Measurements from ENCODE around the gene NDUFS5. TPM values are rescaled to one million over a fixed set of nuclear protein-coding genes. Genes with fewer than 3 reads are reported as not detected.
"Not testable (repeated sequence)": the region's sequence is repeated elsewhere in the genome, so short reads cannot be mapped to it uniquely, and the experiment has no call there.

Gene NDUFS5
- polyA plus RNA-seq, result 312 TPM

DNA sequence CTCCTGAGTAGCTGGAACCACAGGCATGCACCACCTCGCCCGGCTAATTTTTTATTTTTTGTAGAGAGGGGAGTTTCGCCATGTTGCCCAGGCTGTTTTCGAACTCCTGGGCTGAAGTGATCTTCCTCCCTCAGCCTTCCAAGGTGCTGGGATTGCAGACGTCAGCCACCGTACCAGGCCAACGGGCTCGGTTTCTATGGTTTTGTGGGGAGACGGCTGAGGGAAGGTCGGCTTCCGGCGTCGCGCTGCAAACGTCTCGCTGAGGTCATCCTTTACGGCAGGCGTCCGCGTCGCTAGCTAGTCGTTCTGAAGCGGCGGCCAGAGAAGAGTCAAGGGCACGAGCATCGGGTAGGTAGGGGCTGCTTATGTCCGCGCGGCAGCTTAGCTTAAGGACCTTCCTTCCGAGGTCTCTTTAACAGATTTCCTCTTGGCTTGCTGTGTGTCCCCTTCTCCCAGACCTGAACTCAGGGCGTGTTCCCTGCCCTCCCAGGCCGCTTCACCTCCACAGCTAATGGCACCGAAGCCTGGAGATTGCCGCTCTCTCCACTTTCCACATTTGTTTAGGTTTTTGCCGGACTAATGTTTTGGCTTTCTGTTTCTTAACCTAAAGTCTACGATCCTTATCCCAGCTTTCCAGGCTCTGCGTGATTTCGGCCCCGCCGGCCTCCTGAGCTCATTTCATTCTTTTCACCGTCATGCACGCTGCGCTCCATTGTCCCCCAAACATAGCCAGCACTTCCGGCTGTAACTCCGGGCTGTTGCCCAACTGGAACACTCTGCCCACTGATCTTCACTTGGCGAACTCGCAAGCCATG is at the start of gene NDUFS5:
TSS of gene NDUFS5 (plus strand) at position 300 of the 815 bp plus-strand sequence. CDS start 2,375 bp downstream, outside the sequence.
- Mint-ChIP-seq H3K4me1 (peaks cover 11 to 17% (median 13%) of the 10 kb centered on the region in 3 donors), H3K27me3 (no peaks in the 10 kb centered on the region), H3K27ac (peak within 1 kb of the TSS; percentile 88 to 100 (median 96)), H3K36me3 (no peaks in the 10 kb centered on the region), H3K9me3 (no peaks in the 10 kb centered on the region), H3K4me3 (peak within 1 kb of the TSS; percentile 95 to 100 (median 96))

DNA sequence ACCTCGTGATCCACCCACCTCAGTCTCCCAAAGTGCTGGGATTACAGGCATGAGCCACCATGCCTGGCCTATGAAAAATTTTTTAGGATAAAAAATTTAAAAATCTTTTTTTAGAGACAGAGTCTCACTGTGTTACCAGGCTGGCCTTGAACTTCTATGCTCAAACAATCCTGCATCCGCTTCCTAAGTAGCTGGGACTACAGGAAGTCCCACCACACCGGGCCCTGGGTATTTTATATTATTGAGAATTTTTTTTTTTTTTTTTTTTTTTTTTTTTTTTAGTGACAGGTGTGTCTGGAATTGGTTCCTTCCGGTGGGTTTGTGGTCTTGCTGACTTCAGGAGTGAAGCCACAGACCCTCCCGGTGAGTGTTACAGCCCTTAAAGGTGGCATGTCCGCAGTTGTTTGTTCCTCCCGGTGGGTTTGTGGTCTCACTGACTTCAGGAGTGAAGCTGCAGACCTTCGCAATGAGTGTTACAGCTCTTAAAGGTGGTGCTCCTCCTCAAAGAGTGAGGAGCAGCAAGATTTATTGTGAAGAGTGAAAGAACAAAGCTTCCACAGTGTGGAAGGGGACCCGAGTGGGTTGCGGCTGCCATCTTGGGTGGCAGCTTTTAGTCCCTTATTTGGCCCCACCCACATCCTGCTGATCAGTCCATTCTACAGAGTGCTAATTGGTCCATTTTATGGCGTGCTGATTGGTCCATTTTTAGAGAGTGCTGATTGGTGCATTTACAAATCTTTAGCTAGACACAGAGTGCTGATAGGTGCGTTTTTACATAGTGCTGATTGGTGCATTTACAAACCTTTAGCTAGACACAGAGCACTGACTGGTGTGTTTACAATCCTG is 48.5 kb upstream of the NDUFS5 start:
- not testable (repeated sequence) for H3K4me3 Mint-ChIP-seq, H3K9me3 Mint-ChIP-seq, H3K27ac Mint-ChIP-seq, H3K27me3 Mint-ChIP-seq, H3K36me3 Mint-ChIP-seq, H3K4me1 Mint-ChIP-seq

DNA sequence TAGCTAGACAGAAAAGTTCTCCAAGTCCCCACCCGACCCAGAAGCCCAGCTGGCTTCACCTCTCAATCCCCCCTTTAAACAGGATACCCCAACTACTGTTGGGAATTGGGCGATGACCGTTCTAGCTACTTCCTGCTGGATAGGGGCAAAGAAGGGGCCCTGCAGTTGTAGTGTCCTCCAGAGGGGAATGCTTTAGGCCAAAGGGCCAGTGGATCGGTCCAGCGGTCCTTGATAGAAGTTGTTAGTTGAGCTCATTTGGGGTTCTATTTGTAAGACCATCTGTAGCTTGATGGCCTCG is 48.0 kb upstream of the NDUFS5 start:
- not testable (repeated sequence) for H3K4me3 Mint-ChIP-seq, H3K9me3 Mint-ChIP-seq, H3K27me3 Mint-ChIP-seq, H3K36me3 Mint-ChIP-seq, H3K4me1 Mint-ChIP-seq, H3K27ac Mint-ChIP-seq

DNA sequence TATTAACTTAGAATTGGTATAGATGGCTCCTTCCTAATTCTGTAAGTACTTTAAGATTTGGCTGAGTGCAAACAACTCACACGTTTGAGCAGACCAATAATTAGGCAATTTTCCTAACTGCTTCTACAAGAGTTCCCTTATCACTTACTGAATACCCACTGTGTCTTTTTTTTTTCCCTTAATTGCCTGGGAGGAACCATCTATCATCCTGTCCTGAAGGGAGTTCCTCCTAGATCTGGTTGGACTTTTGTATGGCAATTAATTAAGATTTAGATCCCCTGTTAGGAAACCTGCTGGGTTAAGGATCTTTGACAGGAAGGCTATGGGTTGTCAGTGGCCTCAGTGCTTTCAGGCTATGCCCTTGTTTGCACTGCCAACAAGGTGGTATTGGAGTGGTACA is 46.8 kb upstream of the NDUFS5 start:
- not testable (repeated sequence) for H3K27ac Mint-ChIP-seq, H3K4me3 Mint-ChIP-seq, H3K9me3 Mint-ChIP-seq, H3K36me3 Mint-ChIP-seq, H3K4me1 Mint-ChIP-seq, H3K27me3 Mint-ChIP-seq

DNA sequence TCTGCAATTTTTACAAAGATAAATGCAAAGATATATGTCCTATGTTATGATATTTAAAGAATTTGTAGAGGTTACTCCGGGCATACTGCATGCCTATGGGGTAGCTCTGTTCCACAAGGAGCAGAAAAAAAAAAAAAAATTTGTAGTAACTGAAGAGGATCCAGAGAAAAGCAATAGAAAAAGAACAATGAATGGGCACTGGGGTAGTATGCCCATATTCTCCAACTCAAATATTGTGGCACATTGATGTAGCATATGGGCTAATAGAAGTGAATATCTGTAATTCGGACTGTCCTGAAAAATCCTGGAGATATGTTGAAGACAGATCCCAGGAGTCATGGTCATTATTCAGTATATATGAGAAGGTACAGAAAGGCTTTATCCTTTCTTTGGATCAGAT is 36.2 kb upstream of the NDUFS5 start:
- peak overlapping the region; percentile 83 to 95 (median 85) for H3K4me3 Mint-ChIP-seq
- H3K36me3 Mint-ChIP-seq, result peaks cover 3% of the 10 kb centered on the region
- peaks cover 17 to 23% (median 22%) of the 10 kb centered on the region in 3 donors for H3K4me1 Mint-ChIP-seq
- H3K27me3 Mint-ChIP-seq, result peaks cover 4% of the 10 kb centered on the region
- peak overlapping the region; percentile 88 to 94 (median 89) for H3K27ac Mint-ChIP-seq
- H3K9me3 Mint-ChIP-seq, result no peaks in the 10 kb centered on the region

DNA sequence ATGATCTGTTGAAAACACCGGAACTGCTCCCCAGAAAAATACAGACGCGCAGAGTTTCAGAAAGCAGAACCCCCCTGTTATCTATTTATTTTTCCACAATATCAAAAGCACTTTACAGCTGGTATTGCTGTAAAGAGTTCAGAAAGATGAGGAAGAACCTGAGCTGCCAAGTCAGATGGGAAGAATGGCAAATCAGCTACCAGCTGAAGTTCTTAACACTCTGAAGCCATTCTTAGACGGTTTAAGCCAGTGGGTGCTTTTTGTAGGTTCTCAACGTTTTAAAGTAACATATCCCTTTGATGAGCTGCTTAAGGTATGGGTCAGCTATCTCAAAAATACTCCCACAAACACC is 35.8 kb upstream of the NDUFS5 start:
- Mint-ChIP-seq H3K9me3 (no peaks in the 10 kb centered on the region), H3K4me3 (peak overlapping the region; percentile 83 to 95 (median 85)), H3K27ac (peak overlapping the region; percentile 88 to 94 (median 89)), H3K4me1 (peaks cover 19 to 26% (median 25%) of the 10 kb centered on the region in 3 donors), H3K27me3 (peaks cover 3% of the 10 kb centered on the region), H3K36me3 (peaks cover 3% of the 10 kb centered on the region)

DNA sequence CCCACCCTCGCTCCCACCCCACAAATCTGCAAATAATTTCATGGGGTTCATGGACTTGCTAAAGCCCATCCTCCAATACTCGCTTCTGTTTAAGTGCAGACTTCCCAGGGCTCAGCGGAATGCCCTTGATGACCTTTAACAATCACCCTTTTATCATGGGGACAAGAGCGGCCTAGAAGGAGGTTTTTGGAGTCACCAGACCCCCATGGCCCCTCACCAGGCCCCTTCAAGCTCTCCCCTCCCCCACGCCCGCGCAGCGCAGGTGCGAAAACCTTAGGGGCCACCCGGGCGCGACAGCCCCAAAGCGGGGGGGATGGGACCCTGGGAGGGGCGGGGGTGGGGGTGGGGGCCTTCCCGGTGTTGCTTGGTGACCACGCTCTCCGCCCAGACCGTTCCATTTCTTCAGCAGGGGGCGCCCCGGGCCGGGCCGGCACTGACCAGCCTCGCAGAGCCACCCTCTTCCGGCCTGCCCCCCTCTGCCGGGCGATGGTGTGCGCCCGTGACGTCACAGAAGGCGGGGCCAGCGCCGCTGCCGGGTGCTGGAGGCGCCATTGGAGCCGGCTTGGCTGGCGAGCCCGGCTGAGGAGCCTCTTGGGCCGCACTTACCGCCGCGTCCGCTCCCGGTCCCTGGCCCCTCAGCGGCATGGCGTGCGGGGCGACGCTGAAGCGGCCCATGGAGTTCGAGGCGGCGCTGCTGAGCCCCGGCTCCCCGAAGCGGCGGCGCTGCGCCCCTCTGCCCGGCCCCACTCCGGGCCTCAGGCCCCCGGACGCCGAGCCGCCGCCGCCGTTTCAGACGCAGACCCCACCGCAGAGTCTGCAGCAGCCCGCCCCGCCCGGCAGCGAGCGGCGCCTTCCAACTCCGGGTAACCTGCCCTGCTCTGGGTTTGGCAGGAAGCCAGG is 35.2 kb upstream of the NDUFS5 start, which contains the start of gene AKIRIN1:
TSS of gene AKIRIN1 (plus strand) at position 539 of the 900 bp plus-strand sequence. CDS start at position 644, 105 bp downstream.
- Mint-ChIP-seq H3K4me1 (peaks cover 24 to 29% (median 27%) of the 10 kb centered on the region in 3 donors), H3K27ac (peak within 1 kb of the TSS; percentile 88 to 94 (median 89)), H3K36me3 (peaks cover 3% of the 10 kb centered on the region), H3K4me3 (peak within 1 kb of the TSS; percentile 83 to 95 (median 89)), H3K27me3 (no peaks in the 10 kb centered on the region), H3K9me3 (no peaks in the 10 kb centered on the region)

DNA sequence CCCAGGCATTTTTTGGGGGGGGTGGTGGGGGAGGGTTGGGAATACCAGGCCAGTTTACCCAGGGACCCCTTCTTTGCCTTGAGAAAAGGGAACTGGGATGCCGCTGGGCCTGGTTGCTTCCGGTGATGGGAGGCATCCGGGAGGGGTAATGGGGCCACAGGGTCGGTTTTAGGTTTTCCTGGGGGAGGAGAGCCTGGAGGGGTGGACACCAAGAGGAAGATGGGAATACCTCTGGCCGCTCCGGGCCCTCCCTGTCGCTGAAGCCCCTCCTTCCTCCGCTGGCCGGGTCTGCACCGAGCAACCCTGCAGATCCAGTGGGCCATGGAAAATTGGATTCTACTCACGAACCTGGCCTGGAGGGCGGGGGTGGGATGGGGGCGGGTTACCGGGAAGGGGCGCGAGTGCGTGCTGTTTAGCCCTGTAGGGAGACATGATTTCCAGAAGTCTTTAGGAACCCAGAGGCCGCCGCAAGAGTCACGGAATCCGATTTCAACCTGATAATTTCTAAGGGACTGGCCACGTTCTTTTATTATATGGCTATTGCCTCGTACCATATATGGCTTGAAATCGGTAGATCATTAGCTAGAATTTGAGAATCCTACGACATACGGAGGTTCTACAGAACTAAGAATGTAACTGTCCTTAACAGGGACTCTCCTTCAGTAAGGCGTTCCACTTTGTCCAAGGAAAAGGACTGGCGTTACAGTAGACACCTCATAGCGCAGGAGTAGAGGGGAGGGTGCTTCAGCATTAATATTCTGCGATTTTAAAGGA is 34.3 kb upstream of the NDUFS5 start:
- no peaks in the 10 kb centered on the region for H3K9me3 Mint-ChIP-seq
- peaks cover 27 to 33% (median 31%) of the 10 kb centered on the region in 3 donors for H3K4me1 Mint-ChIP-seq
- peaks cover 3% of the 10 kb centered on the region for H3K36me3 Mint-ChIP-seq
- H3K4me3 Mint-ChIP-seq, result peak overlapping the region; percentile 83 to 95 (median 89)
- H3K27ac Mint-ChIP-seq, result peak overlapping the region; percentile 71 to 79 (median 76)
- no peaks in the 10 kb centered on the region for H3K27me3 Mint-ChIP-seq

DNA sequence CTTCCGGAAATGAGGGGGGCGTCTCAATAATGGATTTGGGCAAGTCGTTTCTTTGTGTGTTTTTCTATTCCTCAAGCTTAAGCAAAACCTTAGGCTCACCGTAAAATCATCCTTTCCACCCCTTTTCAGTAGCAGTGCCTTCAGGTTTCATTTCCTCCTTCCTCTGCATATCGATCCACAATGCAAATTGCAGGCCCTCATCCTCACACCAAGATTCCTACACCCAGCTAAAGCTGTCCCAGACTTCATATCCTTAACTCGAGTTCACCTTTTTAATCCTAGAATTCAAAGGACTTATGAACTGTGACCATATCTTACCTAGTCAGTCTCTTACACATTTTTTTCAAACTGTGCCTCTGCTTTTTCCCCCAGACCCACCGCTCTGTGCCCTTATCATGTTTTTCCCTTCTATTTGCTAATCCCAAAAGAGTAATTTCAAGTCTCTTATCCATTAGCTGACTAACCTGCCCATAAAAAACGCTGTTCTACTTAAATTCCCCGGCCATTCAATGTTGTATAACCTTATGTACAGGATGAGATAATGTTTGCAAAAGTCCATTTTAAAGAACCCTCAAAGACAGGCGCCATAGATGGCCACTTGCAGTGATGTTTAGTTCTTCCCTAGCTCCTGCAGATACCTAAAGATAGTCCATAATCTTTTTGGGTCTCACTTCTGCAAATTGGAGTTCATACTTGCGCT is 33.6 kb upstream of the NDUFS5 start:
- Mint-ChIP-seq H3K27me3 (no peaks in the 10 kb centered on the region), H3K4me3 (peak overlapping the region; percentile 83 to 95 (median 89)), H3K36me3 (peaks cover 3% of the 10 kb centered on the region), H3K4me1 (peaks cover 27 to 40% (median 36%) of the 10 kb centered on the region in 3 donors), H3K9me3 (no peaks in the 10 kb centered on the region), H3K27ac (peak overlapping the region; percentile 71 to 79 (median 76))

DNA sequence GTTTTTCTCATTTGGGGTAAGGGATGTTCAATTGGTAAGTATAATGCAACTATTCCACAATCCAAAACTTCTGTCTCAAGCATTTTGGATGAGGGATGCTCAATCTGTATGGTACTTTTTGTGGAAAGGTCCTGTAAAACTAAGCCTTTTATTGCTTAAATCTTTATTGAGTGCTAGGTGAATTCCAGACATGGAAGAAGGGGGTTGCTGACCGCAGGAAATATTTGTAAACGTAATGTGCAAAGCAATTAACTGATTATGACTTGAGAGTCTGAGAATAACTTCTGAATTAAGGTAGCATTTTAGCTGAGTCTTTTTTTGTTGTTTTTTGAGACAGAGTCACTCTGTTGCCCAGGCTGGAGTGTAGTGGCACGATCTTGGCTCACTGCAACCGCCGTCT is 32.0 kb upstream of the NDUFS5 start:
- Mint-ChIP-seq H3K4me1 (peaks cover 29 to 50% (median 36%) of the 10 kb centered on the region in 3 donors), H3K9me3 (no peaks in the 10 kb centered on the region)

DNA sequence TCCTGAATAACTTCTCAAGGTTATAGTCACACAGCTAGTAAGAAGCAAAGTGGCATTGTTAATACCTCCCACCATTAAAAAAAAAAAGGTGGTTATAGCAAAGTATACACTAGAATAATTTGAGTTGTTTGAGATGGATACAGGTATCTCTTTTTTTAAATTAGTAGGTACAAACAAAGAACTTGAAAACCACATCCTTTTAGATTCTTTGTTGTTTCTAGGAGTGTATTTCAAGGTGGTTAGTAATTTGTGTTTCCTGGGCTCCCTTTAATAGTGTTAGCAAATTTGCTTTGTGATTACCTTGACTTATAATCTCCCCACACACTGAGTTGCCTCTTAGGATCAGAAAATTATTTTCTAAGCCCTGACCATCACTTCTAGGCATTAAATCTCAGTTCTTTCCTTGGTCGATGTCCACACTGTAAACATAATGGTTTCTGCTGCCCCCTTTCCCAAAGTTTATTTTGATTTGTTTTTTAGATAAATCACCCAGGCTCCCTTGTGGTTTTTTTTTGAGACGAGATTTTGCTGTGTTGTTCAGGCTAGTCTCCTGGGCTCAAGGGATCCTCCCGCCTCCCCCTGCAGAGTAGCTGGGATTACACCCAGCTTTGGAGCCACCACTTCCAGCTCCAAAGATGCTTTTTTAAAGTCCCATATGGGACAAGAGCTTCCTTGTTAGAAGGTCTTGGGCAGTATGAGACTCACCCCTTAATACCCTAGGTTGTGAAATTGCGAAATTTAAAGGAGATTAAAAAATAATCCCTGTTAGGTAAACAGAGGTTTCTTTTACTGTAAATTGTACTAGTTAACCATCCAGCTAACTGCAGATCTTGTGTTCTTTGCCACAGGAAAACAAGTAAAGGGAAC is 28.9 kb upstream of the NDUFS5 start:
- Mint-ChIP-seq H3K27me3 (no peaks in the 10 kb centered on the region), H3K36me3 (peaks cover 3% of the 10 kb centered on the region), H3K4me1 (peaks cover 25 to 41% (median 29%) of the 10 kb centered on the region in 3 donors), H3K27ac (peak overlapping the region; percentile 53 to 89 (median 80)), H3K9me3 (no peaks in the 10 kb centered on the region), H3K4me3 (peak overlapping the region in 2 of 4 donors; percentile 60 to 68)

More for the DNA sequence above, 32.0 kb upstream of the NDUFS5 start:
- Mint-ChIP-seq H3K27me3 (no peaks in the 10 kb centered on the region), H3K4me3 (peak overlapping the region in 1 of 4 donors; percentile 30), H3K27ac (no peak overlapping the region), H3K36me3 (peaks cover 3% of the 10 kb centered on the region)

DNA sequence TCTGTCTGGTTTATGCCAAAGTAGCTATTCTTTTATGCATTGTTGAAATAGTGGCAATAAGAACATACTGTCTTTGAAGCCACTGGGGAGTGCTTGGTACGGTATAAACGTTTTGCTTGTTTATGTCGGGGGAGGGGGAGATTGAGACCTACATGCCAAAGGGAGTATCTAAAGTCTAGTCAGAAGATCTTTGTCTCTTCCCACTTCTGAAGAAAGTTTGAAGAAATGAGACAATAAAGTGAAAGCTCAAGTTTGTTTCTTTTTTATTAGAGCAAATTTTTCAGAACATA is 28.3 kb upstream of the NDUFS5 start:
- peaks cover 20 to 35% (median 24%) of the 10 kb centered on the region in 3 donors for H3K4me1 Mint-ChIP-seq
- H3K9me3 Mint-ChIP-seq, result no peaks in the 10 kb centered on the region
- peaks cover 2% of the 10 kb centered on the region for H3K36me3 Mint-ChIP-seq
- H3K27me3 Mint-ChIP-seq, result no peaks in the 10 kb centered on the region
- H3K4me3 Mint-ChIP-seq, result peak overlapping the region in 1 of 4 donors; percentile 60
- H3K27ac Mint-ChIP-seq, result peak overlapping the region in 2 of 3 donors; percentile 63 to 80

All from IgD-negative memory B cell (primary cell).